ENCODE data around the gene COQ8A.

DNA sequence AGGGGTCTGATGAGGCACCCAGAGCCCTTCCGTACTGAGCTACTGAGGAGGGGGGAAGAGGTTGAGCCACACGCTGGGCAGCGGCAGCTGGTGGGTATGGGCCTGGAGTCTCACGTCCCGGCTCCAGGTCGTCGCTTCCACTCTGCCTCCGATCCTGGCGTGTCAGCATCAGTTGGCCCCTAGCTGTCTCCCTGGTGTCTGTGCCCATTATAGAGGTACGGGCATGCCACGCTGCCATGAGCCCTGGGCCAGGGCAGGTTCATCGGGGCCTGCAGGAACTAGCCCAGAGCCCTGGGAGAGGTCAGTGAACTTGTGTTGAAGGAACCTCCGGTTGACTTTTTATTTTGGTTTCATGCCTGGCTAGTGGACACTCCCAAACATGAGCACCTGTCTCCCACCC lies 18.2 kb downstream of the COQ8A start:
- TF ChIP-seq RFX5 (IDR thresholded peaks at IDR 0.05; ENCODE audit: low read length): no peak
- TF ChIP-seq POLR2AphosphoS5 (IDR thresholded peaks at IDR 0.05; ENCODE audit: low read depth, low read length): no peak
- TF ChIP-seq EZH2phosphoT487 (IDR thresholded peaks at IDR 0.05; ENCODE audit: borderline replicate concordance, low read depth): no peak
- no peak for TF ChIP-seq RAD21 (IDR thresholded peaks at IDR 0.05; ENCODE audit: low read length)
- TF ChIP-seq, protein P1, sequence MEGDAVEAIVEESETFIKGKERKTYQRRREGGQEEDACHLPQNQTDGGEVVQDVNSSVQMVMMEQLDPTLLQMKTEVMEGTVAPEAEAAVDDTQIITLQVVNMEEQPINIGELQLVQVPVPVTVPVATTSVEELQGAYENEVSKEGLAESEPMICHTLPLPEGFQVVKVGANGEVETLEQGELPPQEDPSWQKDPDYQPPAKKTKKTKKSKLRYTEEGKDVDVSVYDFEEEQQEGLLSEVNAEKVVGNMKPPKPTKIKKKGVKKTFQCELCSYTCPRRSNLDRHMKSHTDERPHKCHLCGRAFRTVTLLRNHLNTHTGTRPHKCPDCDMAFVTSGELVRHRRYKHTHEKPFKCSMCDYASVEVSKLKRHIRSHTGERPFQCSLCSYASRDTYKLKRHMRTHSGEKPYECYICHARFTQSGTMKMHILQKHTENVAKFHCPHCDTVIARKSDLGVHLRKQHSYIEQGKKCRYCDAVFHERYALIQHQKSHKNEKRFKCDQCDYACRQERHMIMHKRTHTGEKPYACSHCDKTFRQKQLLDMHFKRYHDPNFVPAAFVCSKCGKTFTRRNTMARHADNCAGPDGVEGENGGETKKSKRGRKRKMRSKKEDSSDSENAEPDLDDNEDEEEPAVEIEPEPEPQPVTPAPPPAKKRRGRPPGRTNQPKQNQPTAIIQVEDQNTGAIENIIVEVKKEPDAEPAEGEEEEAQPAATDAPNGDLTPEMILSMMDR (IDR thresholded peaks at IDR 0.05): no peak
